Measurements from ENCODE around the gene OPCML. TPM values are rescaled to one million over a fixed set of nuclear protein-coding genes. Genes with fewer than 3 reads are reported as not detected.

OPCML gene
- total and polyA plus RNA-seq, 2 donors from 2014 or later: 0.77 to 1.1 TPM

GRCh38 chr11:132881622-132882021 is 650.7 kb downstream of the OPCML start:
- intact Hi-C loops (cut with DNase I): no loop called here
- Histone ChIP-seq H3K9me3 (ENCODE audit: control insufficient read depth in 2 of 3, insufficient read depth in 1 of 3, low read length in 3 of 3) (no peaks in the 10 kb centered on the region), H3K36me3 (ENCODE audit: control insufficient read depth in 2 of 3, insufficient read depth in 3 of 3, low read length in 3 of 3) (no peaks in the 10 kb centered on the region), H3K4me1 (ENCODE audit: control insufficient read depth in 2 of 3, insufficient read depth in 2 of 3, low read depth in 1 of 3, low read length in 3 of 3) (no peaks in the 10 kb centered on the region), H3K4me3 (ENCODE audit: low read length in 3 of 3) (no peak overlapping the region), H3K9ac (ENCODE audit: low read length in 3 of 3) (no peak overlapping the region), H3K27me3 (ENCODE audit: control insufficient read depth, insufficient read depth, low read length) (no peaks in the 10 kb centered on the region), H3K27ac (ENCODE audit: low read depth in 2 of 2, low read length in 2 of 2) (no peak overlapping the region)
- no peak for DNase-seq
- TF ChIP-seq CTCF (IDR thresholded peaks at IDR 0.05; ENCODE audit: borderline replicate concordance, extremely low read depth, insufficient read depth): no peak
- no peak for FAIRE-seq

- no peak for TF ChIP-seq CTCF (IDR thresholded peaks at IDR 0.05; ENCODE audit: borderline replicate concordance, extremely low read depth, insufficient read depth)
- FAIRE-seq: no peak
- no peak overlapping the region for H3K27ac ChIP-seq (ENCODE audit: low read depth in 2 of 2, low read length in 2 of 2)
- no peaks in the 10 kb centered on the region for H3K9me3 ChIP-seq (ENCODE audit: control insufficient read depth in 2 of 3, insufficient read depth in 1 of 3, low read length in 3 of 3)
- no peak for DNase-seq
- no peak overlapping the region for H3K9ac ChIP-seq (ENCODE audit: low read length in 3 of 3)
- intact Hi-C loops (cut with DNase I): no loop called here
- H3K4me1 ChIP-seq (ENCODE audit: control insufficient read depth in 2 of 3, insufficient read depth in 2 of 3, low read depth in 1 of 3, low read length in 3 of 3): no peaks in the 10 kb centered on the region
- H3K4me3 ChIP-seq (ENCODE audit: low read length in 3 of 3): no peak overlapping the region
- H3K27me3 ChIP-seq (ENCODE audit: control insufficient read depth, insufficient read depth, low read length): no peaks in the 10 kb centered on the region
- no peaks in the 10 kb centered on the region for H3K36me3 ChIP-seq (ENCODE audit: control insufficient read depth in 2 of 3, insufficient read depth in 3 of 3, low read length in 3 of 3)
Observed at GRCh38 chr11:132878111-132878510, 654.2 kb downstream of the OPCML start.

- H3K4me1 ChIP-seq (ENCODE audit: control insufficient read depth in 2 of 3, insufficient read depth in 2 of 3, low read depth in 1 of 3, low read length in 3 of 3): no peaks in the 10 kb centered on the region
- H3K9ac ChIP-seq (ENCODE audit: low read length in 3 of 3): no peak overlapping the region
- DNase-seq (no peak), FAIRE-seq (no peak)
- H3K9me3 ChIP-seq (ENCODE audit: control insufficient read depth in 2 of 3, insufficient read depth in 1 of 3, low read length in 3 of 3): no peaks in the 10 kb centered on the region
- no peaks in the 10 kb centered on the region for H3K27me3 ChIP-seq (ENCODE audit: control insufficient read depth, insufficient read depth, low read length)
- TF ChIP-seq CTCF (IDR thresholded peaks at IDR 0.05; ENCODE audit: borderline replicate concordance, extremely low read depth, insufficient read depth): no peak
- H3K27ac ChIP-seq (ENCODE audit: low read depth in 2 of 2, low read length in 2 of 2): no peak overlapping the region
- intact Hi-C loops (cut with DNase I): no loop called here
- no peak overlapping the region for H3K4me3 ChIP-seq (ENCODE audit: low read length in 3 of 3)
- H3K36me3 ChIP-seq (ENCODE audit: control insufficient read depth in 2 of 3, insufficient read depth in 3 of 3, low read length in 3 of 3): no peaks in the 10 kb centered on the region
Observed at GRCh38 chr11:132876705-132877104, 655.6 kb downstream of the OPCML start.

GRCh38 chr11:132876239-132876638 is 656.1 kb downstream of the OPCML start:
- Histone ChIP-seq H3K4me1 (ENCODE audit: control insufficient read depth in 2 of 3, insufficient read depth in 2 of 3, low read depth in 1 of 3, low read length in 3 of 3) (no peaks in the 10 kb centered on the region), H3K9me3 (ENCODE audit: control insufficient read depth in 2 of 3, insufficient read depth in 1 of 3, low read length in 3 of 3) (no peaks in the 10 kb centered on the region), H3K4me3 (ENCODE audit: low read length in 3 of 3) (no peak overlapping the region), H3K36me3 (ENCODE audit: control insufficient read depth in 2 of 3, insufficient read depth in 3 of 3, low read length in 3 of 3) (no peaks in the 10 kb centered on the region), H3K9ac (ENCODE audit: low read length in 3 of 3) (no peak overlapping the region), H3K27me3 (ENCODE audit: control insufficient read depth, insufficient read depth, low read length) (no peaks in the 10 kb centered on the region), H3K27ac (ENCODE audit: low read depth in 2 of 2, low read length in 2 of 2) (no peak overlapping the region)
- FAIRE-seq (no peak), DNase-seq (no peak)
- intact Hi-C loops (cut with DNase I): no loop called here
- no peak for TF ChIP-seq CTCF (IDR thresholded peaks at IDR 0.05; ENCODE audit: borderline replicate concordance, extremely low read depth, insufficient read depth)

Data from kidney (tissue), 14 donors.